ENCODE measurements around the gene LRRC25. TPM values are rescaled to one million over a fixed set of nuclear protein-coding genes. Genes with fewer than 3 reads are reported as not detected.

The LRRC25 gene
- total RNA-seq, 1 experiment from 2014 or later = 0.12 TPM

DNA sequence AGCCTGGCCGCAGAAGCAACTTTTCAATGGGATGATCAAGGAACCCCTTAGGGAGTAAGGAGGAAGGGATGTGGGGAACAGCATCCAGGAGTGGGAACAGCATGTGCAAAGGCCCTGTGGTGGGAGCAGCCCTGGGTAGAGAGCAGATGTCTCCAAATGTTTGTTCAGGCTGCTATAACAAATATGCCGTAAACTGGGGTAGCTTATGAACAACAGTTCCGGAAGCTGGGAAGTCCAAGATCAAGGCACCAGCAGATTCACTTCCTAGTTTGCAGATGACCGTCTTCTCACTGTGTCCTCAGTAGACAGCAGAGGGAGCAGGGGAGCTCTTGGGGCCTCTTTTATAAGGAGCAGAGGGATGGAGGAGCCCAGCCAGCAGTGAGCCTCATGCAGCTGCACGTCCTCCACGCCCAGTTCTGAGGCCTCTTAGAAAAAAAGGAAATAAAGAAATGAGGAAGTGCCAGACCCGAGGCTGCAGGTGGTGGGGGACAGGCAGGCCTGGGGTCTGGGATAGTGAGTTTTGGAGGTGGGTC is 4.2 kb upstream of the LRRC25 start:
- Histone ChIP-seq H3K4me3 (replicated peaks in 1 of 2; ENCODE audit: low read depth in 1 of 2, low read length in 2 of 2) (no peak overlapping the region), H3K4me2 (ENCODE audit: low read length) (no peak overlapping the region), H3K9me2 (ENCODE audit: insufficient read depth) (no peaks in the 10 kb centered on the region), H3K27ac (ENCODE audit: low read depth, low read length) (peak overlapping the region; percentile 35; the same call in 1 of the 2 replicates), H3K9ac (ENCODE audit: low read length) (no peak overlapping the region), H3K4me1 (ENCODE audit: control insufficient read depth in 1 of 2, insufficient read depth in 2 of 2, low read length in 2 of 2) (peaks cover 9 to 22% of the 10 kb centered on the region in 2 experiments), H3K79me2 (ENCODE audit: insufficient read depth, low read length) (no peaks in the 10 kb centered on the region), H3K36me3 (ENCODE audit: control insufficient read depth in 1 of 2, insufficient read depth in 2 of 2, low read length in 2 of 2) (no peaks in the 10 kb centered on the region), H2AFZ (ENCODE audit: low read depth, low read length, poor library complexity, severe bottlenecking) (no peak overlapping the region), H3K27me3 (ENCODE audit: insufficient read depth, low read length) (no peaks in the 10 kb centered on the region), H4K20me1 (ENCODE audit: insufficient read depth) (no peaks in the 10 kb centered on the region), H3K9me3 (ENCODE audit: control insufficient read depth in 1 of 2, insufficient read depth in 1 of 2, low read depth in 1 of 2, low read length in 2 of 2) (no peaks in the 10 kb centered on the region)
- DNase-seq (ENCODE audit: low read depth, low spot score) = no peak
- TF ChIP-seq CBX3 (IDR thresholded peaks at IDR 0.05; ENCODE audit: low read depth) = 0 out of 2 replicates have a peak, but pooled peaks have one; percentile 26
- TF ChIP-seq, protein P1, sequence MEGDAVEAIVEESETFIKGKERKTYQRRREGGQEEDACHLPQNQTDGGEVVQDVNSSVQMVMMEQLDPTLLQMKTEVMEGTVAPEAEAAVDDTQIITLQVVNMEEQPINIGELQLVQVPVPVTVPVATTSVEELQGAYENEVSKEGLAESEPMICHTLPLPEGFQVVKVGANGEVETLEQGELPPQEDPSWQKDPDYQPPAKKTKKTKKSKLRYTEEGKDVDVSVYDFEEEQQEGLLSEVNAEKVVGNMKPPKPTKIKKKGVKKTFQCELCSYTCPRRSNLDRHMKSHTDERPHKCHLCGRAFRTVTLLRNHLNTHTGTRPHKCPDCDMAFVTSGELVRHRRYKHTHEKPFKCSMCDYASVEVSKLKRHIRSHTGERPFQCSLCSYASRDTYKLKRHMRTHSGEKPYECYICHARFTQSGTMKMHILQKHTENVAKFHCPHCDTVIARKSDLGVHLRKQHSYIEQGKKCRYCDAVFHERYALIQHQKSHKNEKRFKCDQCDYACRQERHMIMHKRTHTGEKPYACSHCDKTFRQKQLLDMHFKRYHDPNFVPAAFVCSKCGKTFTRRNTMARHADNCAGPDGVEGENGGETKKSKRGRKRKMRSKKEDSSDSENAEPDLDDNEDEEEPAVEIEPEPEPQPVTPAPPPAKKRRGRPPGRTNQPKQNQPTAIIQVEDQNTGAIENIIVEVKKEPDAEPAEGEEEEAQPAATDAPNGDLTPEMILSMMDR (IDR thresholded peaks at IDR 0.05 in 2 of 3, conservative IDR thresholded peaks at IDR 0.05 in 1 of 3; ENCODE audit: borderline replicate concordance in 1 of 3, insufficient read depth in 1 of 3, low read depth in 2 of 3, low read length in 2 of 3) = peak in 2 of 3 experiments; percentile 31 to 40; a peak in 4 of 6 replicates
- TF ChIP-seq EGR1 (IDR thresholded peaks at IDR 0.05; ENCODE audit: low read depth) = no peak
- TF ChIP-seq RAD21 (IDR thresholded peaks at IDR 0.05; ENCODE audit: low read depth) = 0 out of 2 replicates have a peak, but pooled peaks have one; percentile 28
- no peak for TF ChIP-seq FOSL1 (IDR thresholded peaks at IDR 0.05; ENCODE audit: low read depth)
- peak; percentile 83 for ATAC-seq
- intact Hi-C loops (cut with micrococcal nuclease) = no loop called here
- POLR2A ChIA-PET = interaction anchor here (0.6 to 2.2 kb wide), 4 partner anchors 16 to 838 kb away, joined by 3 to 11 read pairs (median 4); partner anchors contain the start of gene GDF15
- no TSS peak for BruUV-seq (replicated peaks)
- RAD21 ChIA-PET (ENCODE audit: low non-redundant PET in 1 of 2, low total read pairs in 2 of 2, uncharacterized antibody in 2 of 2, unreplicated experiment in 2 of 2) = no interaction called here
- CTCF ChIA-PET = interaction anchor here (1.0 to 1.1 kb wide), 3 partner anchors 8 to 53 kb away, joined by 3 read pairs; no protein-coding TSS in a partner anchor

DNA sequence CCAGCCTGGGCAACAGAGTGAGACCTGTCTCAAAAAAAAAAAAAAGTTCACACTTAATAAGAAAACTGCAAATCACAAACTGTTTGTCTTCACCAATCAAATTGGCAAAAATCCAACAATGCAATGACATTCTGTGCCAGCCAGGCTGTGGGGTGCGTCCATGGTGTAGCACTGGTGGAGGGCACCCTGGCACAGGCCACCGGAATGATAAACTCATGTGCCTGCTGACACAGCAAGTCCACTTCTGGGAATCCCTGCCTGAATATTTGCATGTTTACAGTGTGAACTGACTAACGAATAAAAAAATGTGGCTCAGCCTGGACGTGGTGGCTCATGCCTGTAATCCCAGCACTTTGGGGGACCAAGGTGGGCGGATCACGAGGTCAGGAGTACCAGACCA is 1.6 kb upstream of the LRRC25 start:
- no peaks in the 10 kb centered on the region for H3K79me2 ChIP-seq (ENCODE audit: insufficient read depth, low read length)
- no peak overlapping the region for H3K27ac ChIP-seq (ENCODE audit: low read depth, low read length)
- no peaks in the 10 kb centered on the region for H3K9me2 ChIP-seq (ENCODE audit: insufficient read depth)
- ChIA-PET POLR2A (interaction anchor here (0.8 to 2.4 kb wide), 3 partner anchors 9 to 13 kb away, joined by 4 to 10 read pairs (median 5); partner anchors contain the start of gene GDF15), CTCF (no interaction called here), RAD21 (ENCODE audit: low non-redundant PET in 1 of 2, low total read pairs in 2 of 2, uncharacterized antibody in 2 of 2, unreplicated experiment in 2 of 2) (no interaction called here)
- TF ChIP-seq, protein P2, sequence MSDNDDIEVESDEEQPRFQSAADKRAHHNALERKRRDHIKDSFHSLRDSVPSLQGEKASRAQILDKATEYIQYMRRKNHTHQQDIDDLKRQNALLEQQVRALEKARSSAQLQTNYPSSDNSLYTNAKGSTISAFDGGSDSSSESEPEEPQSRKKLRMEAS (IDR thresholded peaks at IDR 0.05) = no peak
- TF ChIP-seq ZNF274 (IDR thresholded peaks at IDR 0.05; ENCODE audit: low read depth, low read length) (no peak), EZH2phosphoT487 (IDR thresholded peaks at IDR 0.05; ENCODE audit: borderline replicate concordance) (no peak), RAD21 (IDR thresholded peaks at IDR 0.05; ENCODE audit: low read depth) (no peak), TCF7L2 (IDR thresholded peaks at IDR 0.05; ENCODE audit: borderline replicate concordance, extremely low read depth, insufficient read depth, insufficient read length) (no peak), POLR2AphosphoS5 (IDR thresholded peaks at IDR 0.05; ENCODE audit: low read depth, low read length) (no peak), JUND (IDR thresholded peaks at IDR 0.05) (no peak), YY1 (IDR thresholded peaks at IDR 0.05; ENCODE audit: extremely low read depth, insufficient replicate concordance, low read depth, low read length) (no peak), ELF1 (IDR thresholded peaks at IDR 0.05; ENCODE audit: borderline replicate concordance, low read depth) (no peak)
- TF ChIP-seq, protein P1 (IDR thresholded peaks at IDR 0.05 in 2 of 3, conservative IDR thresholded peaks at IDR 0.05 in 1 of 3; ENCODE audit: borderline replicate concordance in 1 of 3, insufficient read depth in 1 of 3, low read depth in 2 of 3, low read length in 2 of 3) = no peak
- intact Hi-C loops (cut with micrococcal nuclease) = no loop called here
- H3K4me3 ChIP-seq (replicated peaks in 1 of 2; ENCODE audit: low read depth in 1 of 2, low read length in 2 of 2) = no peak overlapping the region
- no peak overlapping the region for H3K9ac ChIP-seq (ENCODE audit: low read length)
- peaks cover 9 to 22% of the 10 kb centered on the region in 2 experiments for H3K4me1 ChIP-seq (ENCODE audit: control insufficient read depth in 1 of 2, insufficient read depth in 2 of 2, low read length in 2 of 2)
- H2AFZ ChIP-seq (ENCODE audit: low read depth, low read length, poor library complexity, severe bottlenecking) = no peak overlapping the region
- no peaks in the 10 kb centered on the region for H3K27me3 ChIP-seq (ENCODE audit: insufficient read depth, low read length)
- H4K20me1 ChIP-seq (ENCODE audit: insufficient read depth) = no peaks in the 10 kb centered on the region
- no peaks in the 10 kb centered on the region for H3K36me3 ChIP-seq (ENCODE audit: control insufficient read depth in 1 of 2, insufficient read depth in 2 of 2, low read length in 2 of 2)
- no peaks in the 10 kb centered on the region for H3K9me3 ChIP-seq (ENCODE audit: control insufficient read depth in 1 of 2, insufficient read depth in 1 of 2, low read depth in 1 of 2, low read length in 2 of 2)
- BruUV-seq (replicated peaks) = no TSS peak
- no peak for ATAC-seq
- DNase-seq (ENCODE audit: low read depth, low spot score) = no peak
- no peak overlapping the region for H3K4me2 ChIP-seq (ENCODE audit: low read length)
